Activated CD4-positive, alpha-beta T cell treated with anti-CD3 and anti-CD28 coated beads, Interleukin-2, amount 10 ng/mL, durations not matched to agents 24 days and 14 days (primary cell): ENCODE data around the gene ST6GALNAC5. TPM values are rescaled to one million over a fixed set of nuclear protein-coding genes. Genes with fewer than 3 reads are reported as not detected.

ENCODE experiments used
- DNase-seq: peaks from one replicate; pipeline ENCODE4 v3.0.0; 2022
- H3K27ac Mint-ChIP-seq: one replicate; pipeline ENCODE4 v1.8.0; 2022; ENCODE audit warnings: mild to moderate bottlenecking, mixed read lengths
- H3K27me3 Mint-ChIP-seq: one replicate; pipeline ENCODE4 v1.8.0; 2022; ENCODE audit warnings: mixed read lengths
- H3K36me3 Mint-ChIP-seq: one replicate; pipeline ENCODE4 v1.8.0; 2022; ENCODE audit warnings: low read depth, mild to moderate bottlenecking, mixed read lengths
- H3K4me1 Mint-ChIP-seq: one replicate; pipeline ENCODE4 v1.8.0; 2021; ENCODE audit warnings: mixed read lengths
- H3K4me3 Mint-ChIP-seq: one replicate; pipeline ENCODE4 v1.8.0; 2022; ENCODE audit warnings: mild to moderate bottlenecking, moderate library complexity, mixed read lengths
- H3K9me3 Mint-ChIP-seq: one replicate; pipeline ENCODE4 v1.8.0; 2021; ENCODE audit warnings: mixed read lengths
- intact Hi-C: fragments of 100-400 bp; cut with micrococcal nuclease; formaldehyde crosslinking; loops from one replicate; pipeline ENCODE4 v1.15.1; 2023
- total RNA-seq: library from RNA; stranded (reverse); gene quantifications from 2 replicates; pipeline ENCODE4 v1.2.3, GENCODE V29; 2022

The ST6GALNAC5 gene
- total RNA-seq, 1 donor from 2014 or later = not detected

GRCh38 chr1:77018311-77018710 is 151.0 kb downstream of the ST6GALNAC5 start:
- no peak overlapping the region for H3K4me3 Mint-ChIP-seq
- no peak overlapping the region for H3K27ac Mint-ChIP-seq
- H3K27me3 Mint-ChIP-seq = peaks cover 2% of the 10 kb centered on the region
- H3K9me3 Mint-ChIP-seq = no peaks in the 10 kb centered on the region
- no peaks in the 10 kb centered on the region for H3K4me1 Mint-ChIP-seq
- intact Hi-C loops = no loop called here
- no peaks in the 10 kb centered on the region for H3K36me3 Mint-ChIP-seq
- no peak for DNase-seq

DNA sequence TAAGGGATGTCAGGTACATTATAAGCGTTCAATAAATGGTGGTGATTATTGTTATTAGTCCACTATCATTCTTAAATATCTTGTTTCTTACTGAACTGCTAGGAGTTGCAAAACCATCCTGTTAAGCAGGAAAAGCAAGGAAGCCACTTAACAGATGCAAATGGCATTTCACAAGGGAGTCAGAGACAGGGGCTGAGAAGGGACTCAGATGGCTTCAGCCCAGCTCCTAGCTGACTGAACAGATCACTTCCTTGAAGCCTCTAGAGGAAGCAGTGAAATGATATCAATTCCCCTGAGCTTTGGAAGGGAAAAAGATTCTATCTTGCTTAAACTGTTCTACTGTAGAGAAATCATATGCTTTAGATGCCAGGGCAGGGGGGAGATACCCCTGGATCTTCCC is 151.5 kb downstream of the ST6GALNAC5 start:
- Mint-ChIP-seq H3K4me3 (no peak overlapping the region), H3K9me3 (no peaks in the 10 kb centered on the region), H3K4me1 (no peaks in the 10 kb centered on the region), H3K27me3 (peaks cover 2% of the 10 kb centered on the region), H3K36me3 (no peaks in the 10 kb centered on the region), H3K27ac (no peak overlapping the region)
- intact Hi-C loops = no loop called here
- DNase-seq = no peak

DNA sequence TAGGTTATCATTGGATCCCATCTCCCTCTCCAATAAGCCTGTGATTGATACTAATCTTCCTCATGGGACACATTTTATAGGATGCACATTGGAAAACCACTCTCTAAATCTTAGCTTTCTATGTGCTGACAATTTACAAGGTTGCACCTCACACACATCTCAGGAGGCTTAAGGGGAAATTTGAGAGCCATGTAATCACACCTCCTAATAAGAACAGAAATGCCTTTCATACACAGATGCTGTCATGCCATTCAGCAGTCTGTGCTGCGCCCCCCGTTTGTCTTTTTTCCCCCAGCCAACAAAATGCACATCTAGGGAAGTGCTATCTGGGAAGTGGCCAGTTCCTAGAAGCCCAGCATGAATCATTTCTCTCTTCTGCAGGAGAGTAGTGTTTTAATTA is 154.5 kb downstream of the ST6GALNAC5 start:
- Mint-ChIP-seq H3K9me3 (no peaks in the 10 kb centered on the region), H3K27me3 (peaks cover 2% of the 10 kb centered on the region), H3K27ac (no peak overlapping the region), H3K36me3 (no peaks in the 10 kb centered on the region), H3K4me3 (no peak overlapping the region), H3K4me1 (no peaks in the 10 kb centered on the region)
- intact Hi-C loops = no loop called here
- no peak for DNase-seq

- Mint-ChIP-seq H3K4me3 (no peak overlapping the region), H3K27me3 (peaks cover 6% of the 10 kb centered on the region), H3K27ac (no peak overlapping the region), H3K4me1 (no peaks in the 10 kb centered on the region), H3K36me3 (no peaks in the 10 kb centered on the region), H3K9me3 (peaks cover 4% of the 10 kb centered on the region)
- intact Hi-C loops = no loop called here
- no peak for DNase-seq
Observed at GRCh38 chr1:77024500-77024899, 157.2 kb downstream of the ST6GALNAC5 start.

DNA sequence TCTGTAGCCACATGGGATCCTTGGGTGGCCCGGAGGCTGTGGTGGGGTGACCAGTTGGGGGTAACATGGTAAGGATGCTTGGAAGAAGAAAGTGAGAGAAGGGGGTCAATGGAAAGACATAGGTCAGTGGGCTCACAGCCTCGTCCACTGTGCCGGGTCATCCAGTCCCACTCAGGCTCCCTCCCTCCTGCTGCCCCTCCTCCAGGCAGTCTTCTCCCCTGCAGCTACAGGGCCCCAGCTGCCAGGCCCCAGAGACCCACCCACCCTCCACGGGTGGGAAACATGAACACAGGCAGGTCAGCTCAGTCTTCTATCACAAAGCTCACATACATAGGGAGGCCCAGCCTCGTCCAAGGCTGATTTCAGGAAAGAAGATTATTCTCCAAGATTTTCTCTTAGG is 158.3 kb downstream of the ST6GALNAC5 start:
- Mint-ChIP-seq H3K27ac (no peak overlapping the region), H3K27me3 (peaks cover 6% of the 10 kb centered on the region), H3K9me3 (peaks cover 4% of the 10 kb centered on the region), H3K4me3 (no peak overlapping the region), H3K4me1 (no peaks in the 10 kb centered on the region), H3K36me3 (no peaks in the 10 kb centered on the region)
- intact Hi-C loops = no loop called here
- DNase-seq = no peak

- Mint-ChIP-seq H3K4me1 (no peaks in the 10 kb centered on the region), H3K27ac (no peak overlapping the region), H3K4me3 (no peak overlapping the region), H3K27me3 (peaks cover 6% of the 10 kb centered on the region), H3K9me3 (peaks cover 4% of the 10 kb centered on the region), H3K36me3 (no peaks in the 10 kb centered on the region)
- intact Hi-C loops = no loop called here
- DNase-seq = no peak
Observed at GRCh38 chr1:77026135-77026534, 158.9 kb downstream of the ST6GALNAC5 start.

- intact Hi-C loops = no loop called here
- no peak for DNase-seq
- no peak overlapping the region for H3K4me3 Mint-ChIP-seq
- no peaks in the 10 kb centered on the region for H3K36me3 Mint-ChIP-seq
- no peak overlapping the region for H3K27ac Mint-ChIP-seq
- H3K9me3 Mint-ChIP-seq = peaks cover 4% of the 10 kb centered on the region
- H3K27me3 Mint-ChIP-seq = peaks cover 6% of the 10 kb centered on the region
- no peaks in the 10 kb centered on the region for H3K4me1 Mint-ChIP-seq
Observed at GRCh38 chr1:77026640-77027039, 159.4 kb downstream of the ST6GALNAC5 start.

GRCh38 chr1:77027847-77028246 is 160.6 kb downstream of the ST6GALNAC5 start:
- Mint-ChIP-seq H3K4me1 (no peaks in the 10 kb centered on the region), H3K4me3 (no peak overlapping the region), H3K9me3 (peaks cover 4% of the 10 kb centered on the region), H3K27me3 (peaks cover 6% of the 10 kb centered on the region), H3K27ac (no peak overlapping the region), H3K36me3 (no peaks in the 10 kb centered on the region)
- DNase-seq = no peak
- intact Hi-C loops = no loop called here

GRCh38 chr1:77030401-77031105 is 163.3 kb downstream of the ST6GALNAC5 start:
- intact Hi-C loops = no loop called here
- Mint-ChIP-seq H3K4me1 (no peaks in the 10 kb centered on the region), H3K9me3 (peaks cover 4% of the 10 kb centered on the region), H3K36me3 (no peaks in the 10 kb centered on the region), H3K27me3 (peaks cover 6% of the 10 kb centered on the region), H3K27ac (no peak overlapping the region), H3K4me3 (no peak overlapping the region)
- no peak for DNase-seq

GRCh38 chr1:77031106-77031662 is 163.9 kb downstream of the ST6GALNAC5 start:
- Mint-ChIP-seq H3K4me1 (no peaks in the 10 kb centered on the region), H3K27ac (no peak overlapping the region), H3K36me3 (no peaks in the 10 kb centered on the region), H3K4me3 (no peak overlapping the region), H3K27me3 (peaks cover 6% of the 10 kb centered on the region), H3K9me3 (peaks cover 4% of the 10 kb centered on the region)
- intact Hi-C loops = no loop called here
- DNase-seq = no peak

DNA sequence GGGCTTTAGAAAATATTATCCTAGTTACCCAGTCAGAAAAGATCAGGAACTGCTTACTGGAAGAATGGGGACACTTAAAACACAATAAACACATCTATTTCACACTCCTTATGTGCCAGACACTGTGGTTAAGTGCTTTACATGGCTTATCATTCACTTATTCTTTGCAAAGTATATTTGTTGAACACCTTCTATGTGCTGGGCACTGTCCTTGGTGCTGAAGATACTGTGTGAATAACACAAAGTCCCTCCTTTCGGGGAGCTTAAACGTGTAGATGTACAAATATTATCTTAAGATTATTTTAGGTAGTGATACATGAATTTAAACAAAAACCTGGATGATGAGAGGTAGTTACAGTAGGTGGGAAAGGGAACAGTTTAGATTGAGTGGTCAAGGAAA is 169.3 kb downstream of the ST6GALNAC5 start:
- Mint-ChIP-seq H3K36me3 (no peaks in the 10 kb centered on the region), H3K9me3 (peaks cover 5% of the 10 kb centered on the region), H3K4me1 (no peaks in the 10 kb centered on the region), H3K4me3 (no peak overlapping the region), H3K27me3 (peaks cover 2% of the 10 kb centered on the region), H3K27ac (no peak overlapping the region)
- peak; percentile 65 for DNase-seq
- intact Hi-C loops = no loop called here

DNA sequence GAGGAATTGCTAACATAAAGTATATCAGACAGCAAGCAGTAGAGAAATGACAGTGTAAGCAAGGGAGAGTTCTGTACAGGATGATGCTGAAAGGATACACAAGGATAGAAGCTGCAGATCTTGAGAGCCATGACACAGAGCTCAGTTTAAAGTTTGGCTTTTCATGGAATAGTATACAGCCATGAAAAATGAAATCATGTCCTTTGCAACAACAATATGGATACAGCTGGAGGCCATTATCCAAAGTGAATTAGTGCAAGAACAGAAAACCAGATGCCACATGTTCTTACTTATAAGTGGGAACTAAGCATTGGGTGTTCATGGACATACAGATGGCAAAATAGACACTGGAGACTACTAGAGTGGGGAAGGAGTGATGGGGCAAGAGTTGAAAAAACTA is 169.8 kb downstream of the ST6GALNAC5 start:
- Mint-ChIP-seq H3K27ac (no peak overlapping the region), H3K27me3 (peaks cover 2% of the 10 kb centered on the region), H3K4me3 (no peak overlapping the region), H3K9me3 (peaks cover 5% of the 10 kb centered on the region), H3K4me1 (no peaks in the 10 kb centered on the region), H3K36me3 (no peaks in the 10 kb centered on the region)
- no peak for DNase-seq
- intact Hi-C loops = no loop called here

GRCh38 chr1:77038000-77038399 is 170.7 kb downstream of the ST6GALNAC5 start:
- peaks cover 5% of the 10 kb centered on the region for H3K9me3 Mint-ChIP-seq
- no peaks in the 10 kb centered on the region for H3K36me3 Mint-ChIP-seq
- intact Hi-C loops = no loop called here
- H3K4me3 Mint-ChIP-seq = no peak overlapping the region
- H3K4me1 Mint-ChIP-seq = no peaks in the 10 kb centered on the region
- DNase-seq = no peak
- peaks cover 2% of the 10 kb centered on the region for H3K27me3 Mint-ChIP-seq
- H3K27ac Mint-ChIP-seq = no peak overlapping the region

- Mint-ChIP-seq H3K4me3 (no peak overlapping the region), H3K9me3 (peaks cover 5% of the 10 kb centered on the region), H3K27ac (no peak overlapping the region), H3K36me3 (no peaks in the 10 kb centered on the region), H3K4me1 (no peaks in the 10 kb centered on the region), H3K27me3 (peaks cover 2% of the 10 kb centered on the region)
- no peak for DNase-seq
- intact Hi-C loops = no loop called here
Observed at GRCh38 chr1:77039111-77039510, 171.8 kb downstream of the ST6GALNAC5 start.

- Mint-ChIP-seq H3K4me3 (no peak overlapping the region), H3K27me3 (peaks cover 2% of the 10 kb centered on the region), H3K36me3 (no peaks in the 10 kb centered on the region), H3K9me3 (peaks cover 5% of the 10 kb centered on the region), H3K4me1 (no peaks in the 10 kb centered on the region), H3K27ac (no peak overlapping the region)
- intact Hi-C loops = no loop called here
- DNase-seq = no peak
Observed at GRCh38 chr1:77039739-77040138, 172.5 kb downstream of the ST6GALNAC5 start.
